OCI-LY7 (cell line): ENCODE measurements around the gene KCNA2. TPM values are rescaled to one million over a fixed set of nuclear protein-coding genes. Genes with fewer than 3 reads are reported as not detected.

Experiments
- BruUV-seq: library from RNA; stranded (reverse); fragments of 400-500 nt; replicated peaks from 2 replicates; lab custom pipeline; 2021; lab: Mats Ljungman, UMichigan
- CTCF ChIA-PET: fragments of 300-600 bp; sonication (Branson Sonifier 250); formaldehyde crosslinking; loops from one replicate; lab custom pipeline; 2022; ENCODE audit warnings: antibody characterized with exemption; ENCODE audit not compliant: unreplicated experiment; lab: Charles Lee
- POLR2A ChIA-PET: fragments of 300-600 bp; sonication (Branson Sonifier 250); formaldehyde crosslinking; loops from one replicate; lab custom pipeline; 2022; ENCODE audit warnings: antibody characterized with exemption; lab: Charles Lee
- DNase-seq: peaks from one replicate; pipeline ENCODE4 v3.0.0-alpha.2; 2015; ENCODE audit warnings: low spot score
- H2AFZ ChIP-seq: fragments of 200-600 bp; sonication (generic), shearing (Covaris generic); 2 replicates; pipeline ENCODE4 v1.6.1; 2014; ENCODE audit warnings: mild to moderate bottlenecking, antibody characterized with exemption, low read length, moderate library complexity
- H3K27ac ChIP-seq: fragments of 200-600 bp; sonication (generic); 2 replicates; pipeline ENCODE4 v1.5.1; 2014; ENCODE audit warnings: mixed run types, low read depth, mild to moderate bottlenecking, moderate library complexity, low read length, inconsistent platforms; ENCODE audit not compliant: poor library complexity, severe bottlenecking
- H3K36me3 ChIP-seq: fragments of 200-600 bp; sonication (generic); 2 replicates; pipeline ENCODE4 v1.6.1; 2014; ENCODE audit warnings: mild to moderate bottlenecking, antibody characterized with exemption, low read length, moderate library complexity, mixed read lengths; ENCODE audit not compliant: insufficient read depth
- H3K4me1 ChIP-seq: fragments of 200-600 bp; sonication (generic); 2 replicates; pipeline ENCODE4 v1.5.1; 2014; ENCODE audit warnings: mild to moderate bottlenecking, low read length; ENCODE audit not compliant: insufficient read depth, poor library complexity, severe bottlenecking
- H3K4me2 ChIP-seq: fragments of 200-600 bp; sonication (generic); 2 replicates; pipeline ENCODE4 v1.6.1; 2014; ENCODE audit warnings: mild to moderate bottlenecking, low read length
- H3K4me3 ChIP-seq: fragments of 200-600 bp; sonication (generic); 2 replicates; pipeline ENCODE4 v1.5.1; 2014; ENCODE audit warnings: mild to moderate bottlenecking, low read depth, low read length; ENCODE audit not compliant: poor library complexity, severe bottlenecking
- H3K79me2 ChIP-seq: fragments of 200-600 bp; sonication (generic); 2 replicates; pipeline ENCODE4 v1.6.1; 2016; ENCODE audit warnings: low read depth, mild to moderate bottlenecking, low read length, moderate library complexity, mixed read lengths; ENCODE audit not compliant: insufficient read depth
- H3K9me2 ChIP-seq: fragments of 200-600 bp; sonication (generic); 2 replicates; pipeline ENCODE4 v1.6.1; 2016; ENCODE audit warnings: mild to moderate bottlenecking, low read length, mixed read lengths; ENCODE audit not compliant: insufficient read depth
- H3K9me3 ChIP-seq: fragments of 200-600 bp; sonication (generic); 2 replicates; pipeline ENCODE4 v1.6.1; 2014; ENCODE audit warnings: mild to moderate bottlenecking, mixed run types, low read length, mixed read lengths
- H4K20me1 ChIP-seq: fragments of 200-600 bp; sonication (generic); 2 replicates; pipeline ENCODE4 v1.6.1; 2014; ENCODE audit warnings: mild to moderate bottlenecking, antibody characterized with exemption, low read length, moderate library complexity, mixed read lengths; ENCODE audit not compliant: insufficient read depth
- EZH2phosphoT487 ChIP-seq: fragments of 200-600 bp; sonication (generic); IDR thresholded peaks from 2 replicates; pipeline ENCODE4 v1.6.1; 2018; ENCODE audit warnings: low read depth, borderline replicate concordance, mild to moderate bottlenecking, mixed run types, antibody characterized with exemption, low read length, moderate library complexity, mixed read lengths
- intact Hi-C: fragments of 100-400 bp; cut with micrococcal nuclease; formaldehyde crosslinking; loops from one replicate; pipeline ENCODE4 v1.10.0; 2022; ENCODE audit not compliant: unreplicated experiment
- total RNA-seq, 2 experiments: library from RNA; depleted of rRNA in 1 of 2; stranded (reverse); fragments of >200 nt in 1 of 2; shearing (Covaris generic) in 1 of 2; gene quantifications; 2 replicates each; pipeline ENCODE4 v1.2.3, GENCODE V29; 2014 to 2022
- TF ChIP-seq, protein P1 (sequence below): fragments of 200-600 bp; sonication (generic); conservative IDR thresholded peaks from 2 replicates; pipeline ENCODE4 v1.5.1; 2014; ENCODE audit warnings: mild to moderate bottlenecking, antibody characterized with exemption, low read length, moderate library complexity, mixed read lengths

KCNA2 gene
- total RNA-seq, 2 experiments from 2014 or later = 0.22 to 2.3 TPM

DNA sequence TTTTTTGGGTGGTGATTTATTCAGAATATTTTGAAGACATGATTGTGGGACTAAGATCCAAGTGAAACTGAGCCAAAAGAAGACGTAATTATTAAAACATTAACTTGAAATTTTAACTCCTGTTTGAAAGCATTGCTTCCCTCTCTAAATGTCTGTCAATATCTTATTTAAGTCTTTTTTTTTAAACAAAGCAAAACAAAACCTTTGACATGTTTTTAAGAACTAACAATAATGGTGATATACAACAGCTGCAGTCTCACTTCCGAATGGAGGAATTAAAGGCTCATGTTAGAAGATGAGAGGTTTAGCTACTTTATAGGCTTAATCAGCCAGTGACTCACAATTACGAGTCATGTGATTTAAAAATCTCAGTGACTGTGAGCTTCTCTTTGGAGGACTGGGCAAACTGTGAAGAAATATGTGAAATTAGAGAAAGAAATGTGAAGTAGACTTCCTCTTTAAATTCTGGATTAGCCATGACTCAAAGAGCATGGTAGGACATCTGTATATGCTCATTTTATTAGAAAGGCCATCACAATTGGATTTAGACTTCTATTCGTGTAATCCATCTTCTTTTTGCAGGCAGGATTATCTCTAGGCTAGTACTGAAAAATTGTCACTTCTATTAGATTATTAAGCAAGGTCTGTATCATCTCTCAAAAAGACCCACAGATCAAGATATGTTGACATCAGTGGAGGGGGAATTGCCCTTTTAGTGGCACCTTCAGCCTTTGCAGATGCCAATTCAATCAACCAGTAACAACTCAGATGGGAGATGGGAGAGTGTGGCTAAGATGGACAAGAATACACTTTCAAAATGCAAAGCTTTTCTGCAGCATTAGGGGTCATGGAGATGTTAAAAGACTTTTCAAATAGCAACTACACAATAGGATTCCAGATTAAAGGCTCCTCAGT is 39.9 kb upstream of the KCNA2 start:
- H3K4me3 ChIP-seq = no peak overlapping the region

DNA sequence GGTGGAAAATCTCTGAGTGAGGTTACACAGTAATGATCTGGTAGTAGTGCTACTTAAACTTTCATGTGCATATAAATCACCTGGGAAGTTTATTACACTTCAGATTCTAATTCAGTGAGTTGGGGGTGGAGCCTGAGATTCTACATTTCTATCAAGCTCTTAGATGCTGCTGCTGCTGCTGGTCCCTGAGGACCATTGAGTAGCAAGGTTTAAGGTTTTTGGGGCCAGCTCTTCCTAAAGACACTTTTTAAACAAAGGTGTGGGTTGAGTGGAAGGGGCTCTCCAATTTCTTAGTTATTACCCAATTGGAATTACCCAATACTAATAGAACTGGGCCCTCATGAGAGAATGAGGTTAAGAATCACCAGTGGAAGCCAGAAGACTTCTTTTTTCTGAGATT is 39.1 kb upstream of the KCNA2 start:
- Histone ChIP-seq H3K27ac (no peak overlapping the region), H3K9me2 (no peaks in the 10 kb centered on the region), H2AFZ (no peak overlapping the region), H3K4me2 (no peak overlapping the region), H3K9me3 (no peaks in the 10 kb centered on the region), H3K4me1 (peaks cover 32% of the 10 kb centered on the region), H4K20me1 (no peaks in the 10 kb centered on the region), H3K4me3 (no peak overlapping the region), H3K79me2 (no peaks in the 10 kb centered on the region), H3K36me3 (no peaks in the 10 kb centered on the region)
- intact Hi-C loops = no loop called here
- DNase-seq = no peak
- BruUV-seq = no TSS peak
- TF ChIP-seq EZH2phosphoT487 = no peak
- TF ChIP-seq, protein P1, sequence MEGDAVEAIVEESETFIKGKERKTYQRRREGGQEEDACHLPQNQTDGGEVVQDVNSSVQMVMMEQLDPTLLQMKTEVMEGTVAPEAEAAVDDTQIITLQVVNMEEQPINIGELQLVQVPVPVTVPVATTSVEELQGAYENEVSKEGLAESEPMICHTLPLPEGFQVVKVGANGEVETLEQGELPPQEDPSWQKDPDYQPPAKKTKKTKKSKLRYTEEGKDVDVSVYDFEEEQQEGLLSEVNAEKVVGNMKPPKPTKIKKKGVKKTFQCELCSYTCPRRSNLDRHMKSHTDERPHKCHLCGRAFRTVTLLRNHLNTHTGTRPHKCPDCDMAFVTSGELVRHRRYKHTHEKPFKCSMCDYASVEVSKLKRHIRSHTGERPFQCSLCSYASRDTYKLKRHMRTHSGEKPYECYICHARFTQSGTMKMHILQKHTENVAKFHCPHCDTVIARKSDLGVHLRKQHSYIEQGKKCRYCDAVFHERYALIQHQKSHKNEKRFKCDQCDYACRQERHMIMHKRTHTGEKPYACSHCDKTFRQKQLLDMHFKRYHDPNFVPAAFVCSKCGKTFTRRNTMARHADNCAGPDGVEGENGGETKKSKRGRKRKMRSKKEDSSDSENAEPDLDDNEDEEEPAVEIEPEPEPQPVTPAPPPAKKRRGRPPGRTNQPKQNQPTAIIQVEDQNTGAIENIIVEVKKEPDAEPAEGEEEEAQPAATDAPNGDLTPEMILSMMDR = no peak
- ChIA-PET POLR2A (interaction anchor here (0.5 to 10.4 kb wide), 7 partner anchors 8 to 24 kb away, joined by 3 to 86 read pairs (median 5); no protein-coding TSS in a partner anchor), CTCF (interaction anchor here (1.2 kb wide), 1 partner anchor 17 kb away, joined by 3 read pairs; no protein-coding TSS in a partner anchor)

More for the DNA sequence above, 39.9 kb upstream of the KCNA2 start:
- Histone ChIP-seq H3K9me2 (no peaks in the 10 kb centered on the region), H4K20me1 (no peaks in the 10 kb centered on the region), H3K27ac (no peak overlapping the region), H3K36me3 (no peaks in the 10 kb centered on the region), H2AFZ (no peak overlapping the region), H3K9me3 (no peaks in the 10 kb centered on the region), H3K4me2 (no peak overlapping the region), H3K4me1 (peaks cover 31% of the 10 kb centered on the region), H3K79me2 (no peaks in the 10 kb centered on the region)
- ChIA-PET POLR2A (interaction anchor here (0.8 to 10.4 kb wide), 8 partner anchors 9 to 27 kb away, joined by 3 to 86 read pairs (median 5); no protein-coding TSS in a partner anchor), CTCF (interaction anchor here (1.7 kb wide), 1 partner anchor 8 kb away, joined by 7 read pairs; no protein-coding TSS in a partner anchor)
- no TSS peak for BruUV-seq
- no peak for TF ChIP-seq EZH2phosphoT487
- TF ChIP-seq, protein P1 = no peak
- intact Hi-C loops = no loop called here
- DNase-seq = no peak
